GM21723 (cell line): Measurements from ENCODE around the gene ZNF423.
"Not testable (repeated sequence)": the region's sequence is repeated elsewhere in the genome, so short reads cannot be mapped to it uniquely, and the experiment has no call there.

Experiments
- ATAC-seq: cut with Tn5 transposase; IDR thresholded peaks from one replicate; pipeline ENCODE4 v1.9.1; 2021; ENCODE audit warnings: mild to moderate bottlenecking, moderate library complexity; ENCODE audit not compliant: unreplicated experiment

The ZNF423 gene

GRCh38 chr16:49564496-49565229 is 291.2 kb downstream of the ZNF423 start:
- ATAC-seq: no peak

- ATAC-seq: no peak
These were observed 292.2 kb downstream of the ZNF423 start for GRCh38 chr16:49563666-49564065.

- ATAC-seq: not testable (repeated sequence)
These were observed 293.0 kb downstream of the ZNF423 start for GRCh38 chr16:49562894-49563293.

GRCh38 chr16:49562228-49562627 is 293.7 kb downstream of the ZNF423 start:
- ATAC-seq: no peak

- ATAC-seq: no peak
These were observed 295.7 kb downstream of the ZNF423 start for GRCh38 chr16:49560004-49560830.

- ATAC-seq: no peak
These were observed 296.7 kb downstream of the ZNF423 start for GRCh38 chr16:49559242-49559641.

- no peak for ATAC-seq
These were observed 297.5 kb downstream of the ZNF423 start for GRCh38 chr16:49558451-49558850.

GRCh38 chr16:49556606-49557446 is 299.1 kb downstream of the ZNF423 start:
- no peak for ATAC-seq

GRCh38 chr16:49556249-49556605 is 299.7 kb downstream of the ZNF423 start:
- ATAC-seq: no peak

- no peak for ATAC-seq
These were observed 301.2 kb downstream of the ZNF423 start for GRCh38 chr16:49554681-49555080.

GRCh38 chr16:49552313-49552928 is 303.5 kb downstream of the ZNF423 start:
- no peak for ATAC-seq

- ATAC-seq: no peak
These were observed 305.2 kb downstream of the ZNF423 start for GRCh38 chr16:49550666-49551065.

- no peak for ATAC-seq
These were observed 305.8 kb downstream of the ZNF423 start for GRCh38 chr16:49550140-49550539.

GRCh38 chr16:49548325-49548970 is 307.5 kb downstream of the ZNF423 start:
- ATAC-seq: no peak

GRCh38 chr16:49547448-49547847 is 308.5 kb downstream of the ZNF423 start:
- no peak for ATAC-seq

GRCh38 chr16:49546735-49547134 is 309.2 kb downstream of the ZNF423 start:
- no peak for ATAC-seq

GRCh38 chr16:49545741-49546448 is 310.0 kb downstream of the ZNF423 start:
- no peak for ATAC-seq

GRCh38 chr16:49545243-49545642 is 310.7 kb downstream of the ZNF423 start:
- ATAC-seq: no peak

- no peak for ATAC-seq
These were observed 311.1 kb downstream of the ZNF423 start for GRCh38 chr16:49544828-49545227.

GRCh38 chr16:49543631-49543946 is 312.3 kb downstream of the ZNF423 start:
- no peak for ATAC-seq
